ENCODE data around the gene KCNMA1. TPM values are rescaled to one million over a fixed set of nuclear protein-coding genes. Genes with fewer than 3 reads are reported as not detected.
"Not testable (repeated sequence)": the region's sequence is repeated elsewhere in the genome, so short reads cannot be mapped to it uniquely, and the experiment has no call there.

The KCNMA1 gene
- total RNA-seq, 1 experiment from 2014 or later: 143 TPM

GRCh38 chr10:77390481-77390891, 247.1 kb downstream of the KCNMA1 start:
- no TSS peak for BruUV-seq (replicated peaks)
- Histone ChIP-seq H3F3A (ENCODE audit: low read length, unreplicated experiment) (peaks cover 29% of the 10 kb centered on the region), H3K9me2 (replicated peaks; ENCODE audit: low read length) (no peaks in the 10 kb centered on the region), H3K4me3 (ENCODE audit: low read length) (no peak overlapping the region), H3K9ac (ENCODE audit: low read length) (peak overlapping the region; percentile 46), H3K36me3 (ENCODE audit: low read depth, low read length) (no peaks in the 10 kb centered on the region), H3K9me3 (ENCODE audit: low read length) (no peaks in the 10 kb centered on the region), H3K27ac (ENCODE audit: low read length) (peak overlapping the region; percentile 84), H4K20me1 (ENCODE audit: low read length) (no peaks in the 10 kb centered on the region), H3K79me2 (ENCODE audit: low read length) (peaks cover 43% of the 10 kb centered on the region), H3K27me3 (ENCODE audit: low read length) (no peaks in the 10 kb centered on the region), H2AFZ (ENCODE audit: low read length) (peak overlapping the region; percentile 2), H3K4me2 (ENCODE audit: low read length) (peak overlapping the region; percentile 62), H3K4me1 (ENCODE audit: insufficient read depth, low read length) (peaks cover 87% of the 10 kb centered on the region)
- TF ChIP-seq CTCF (conservative IDR thresholded peaks at IDR 0.05; ENCODE audit: low read depth, low read length) (no peak), EZH2phosphoT487 (IDR thresholded peaks at IDR 0.05; ENCODE audit: borderline replicate concordance, low read length) (no peak), EZH2 (IDR thresholded peaks at IDR 0.05; ENCODE audit: low read length, unreplicated experiment) (no peak)
- intact Hi-C loops (cut with micrococcal nuclease): loop anchor here (5.0 kb wide), 2 partner anchors 202 to 367 kb away; no protein-coding TSS in a partner anchor
- ChIA-PET CTCF (interaction anchor here (0.6 to 1.6 kb wide), 9 partner anchors 26 to 251 kb away, joined by 3 to 8 read pairs (median 4); no protein-coding TSS in a partner anchor), POLR2A (ENCODE audit: unreplicated experiment) (interaction anchor here (0.6 to 0.9 kb wide), 2 partner anchors 10 to 150 kb away, joined by 3 read pairs; no protein-coding TSS in a partner anchor)
- DNase-seq (peak; percentile 72), ATAC-seq (no peak)

- Histone ChIP-seq H2AFZ (ENCODE audit: low read length) (no peak overlapping the region), H3K9ac (ENCODE audit: low read length) (no peak overlapping the region), H3K4me2 (ENCODE audit: low read length) (no peak overlapping the region), H3K36me3 (ENCODE audit: low read depth, low read length) (no peaks in the 10 kb centered on the region), H3F3A (ENCODE audit: low read length, unreplicated experiment) (peaks cover 28% of the 10 kb centered on the region), H3K4me3 (ENCODE audit: low read length) (no peak overlapping the region), H3K9me3 (ENCODE audit: low read length) (no peaks in the 10 kb centered on the region), H3K9me2 (replicated peaks; ENCODE audit: low read length) (no peaks in the 10 kb centered on the region), H4K20me1 (ENCODE audit: low read length) (no peaks in the 10 kb centered on the region), H3K27me3 (ENCODE audit: low read length) (no peaks in the 10 kb centered on the region), H3K79me2 (ENCODE audit: low read length) (peaks cover 30% of the 10 kb centered on the region), H3K4me1 (ENCODE audit: insufficient read depth, low read length) (peaks cover 68% of the 10 kb centered on the region), H3K27ac (ENCODE audit: low read length) (peak overlapping the region; percentile 81)
- POLR2A ChIA-PET (ENCODE audit: unreplicated experiment): no interaction called here
- BruUV-seq (replicated peaks): no TSS peak
- no peak for ATAC-seq
- no peak for DNase-seq
- TF ChIP-seq CTCF (conservative IDR thresholded peaks at IDR 0.05; ENCODE audit: low read depth, low read length) (no peak), EZH2 (IDR thresholded peaks at IDR 0.05; ENCODE audit: low read length, unreplicated experiment) (no peak), EZH2phosphoT487 (IDR thresholded peaks at IDR 0.05; ENCODE audit: borderline replicate concordance, low read length) (no peak)
- intact Hi-C loops (cut with micrococcal nuclease): no loop called here
- CTCF ChIA-PET: no interaction called here
Measured at GRCh38 chr10:77388571-77389100, 249.0 kb downstream of the KCNMA1 start.

GRCh38 chr10:77387701-77388100, 249.9 kb downstream of the KCNMA1 start:
- H3K4me3 ChIP-seq (ENCODE audit: low read length); ATAC-seq; H3K4me2 ChIP-seq (ENCODE audit: low read length); BruUV-seq (replicated peaks); DNase-seq; CTCF ChIA-PET; H3K36me3 ChIP-seq (ENCODE audit: low read depth, low read length); H4K20me1 ChIP-seq (ENCODE audit: low read length); H3K9me2 ChIP-seq (replicated peaks; ENCODE audit: low read length); H2AFZ ChIP-seq (ENCODE audit: low read length); H3K27me3 ChIP-seq (ENCODE audit: low read length); H3K9me3 ChIP-seq (ENCODE audit: low read length): not testable (repeated sequence)
- Histone ChIP-seq H3F3A (ENCODE audit: low read length, unreplicated experiment) (peaks cover 22% of the 10 kb centered on the region), H3K4me1 (ENCODE audit: insufficient read depth, low read length) (peaks cover 61% of the 10 kb centered on the region), H3K27ac (ENCODE audit: low read length) (peak overlapping the region; percentile 81), H3K9ac (ENCODE audit: low read length) (peak overlapping the region; percentile 49), H3K79me2 (ENCODE audit: low read length) (peaks cover 30% of the 10 kb centered on the region)
- intact Hi-C loops (cut with micrococcal nuclease): loop anchor here (1.0 kb wide), 2 partner anchors 30 to 37 kb away; no protein-coding TSS in a partner anchor
- POLR2A ChIA-PET (ENCODE audit: unreplicated experiment): interaction anchor here (0.7 kb wide), 1 partner anchor 140 kb away, joined by 3 read pairs; no protein-coding TSS in a partner anchor

Data from PC-3 (cell line).